ENCODE data around the gene DCDC2B. TPM values are rescaled to one million over a fixed set of nuclear protein-coding genes. Genes with fewer than 3 reads are reported as not detected.

Gene DCDC2B
- not detected in 5 replicates for total RNA-seq (2022; extraction: Qiagen RNA extraction)

DNA sequence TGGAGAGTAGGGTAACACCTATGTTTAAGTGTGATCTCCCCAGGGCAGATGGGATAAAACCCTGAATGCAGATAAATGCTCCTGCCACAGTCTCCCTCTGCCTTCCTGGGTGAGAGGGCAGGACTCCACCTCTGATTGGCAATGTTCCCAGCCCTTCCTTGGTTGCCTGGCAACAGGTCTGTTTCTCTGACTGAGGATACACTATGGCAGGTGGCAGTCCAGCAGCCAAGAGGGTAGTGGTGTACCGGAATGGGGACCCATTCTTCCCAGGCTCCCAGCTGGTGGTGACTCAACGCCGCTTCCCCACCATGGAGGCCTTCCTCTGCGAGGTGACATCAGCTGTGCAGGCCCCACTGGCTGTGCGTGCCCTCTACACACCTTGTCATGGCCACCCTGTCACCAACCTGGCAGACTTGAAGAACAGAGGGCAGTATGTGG, at the start of gene DCDC2B:
TSS of gene DCDC2B (plus strand) at position 199 of the 438 bp plus-strand sequence. CDS start at position 204, 5 bp downstream.

DNA sequence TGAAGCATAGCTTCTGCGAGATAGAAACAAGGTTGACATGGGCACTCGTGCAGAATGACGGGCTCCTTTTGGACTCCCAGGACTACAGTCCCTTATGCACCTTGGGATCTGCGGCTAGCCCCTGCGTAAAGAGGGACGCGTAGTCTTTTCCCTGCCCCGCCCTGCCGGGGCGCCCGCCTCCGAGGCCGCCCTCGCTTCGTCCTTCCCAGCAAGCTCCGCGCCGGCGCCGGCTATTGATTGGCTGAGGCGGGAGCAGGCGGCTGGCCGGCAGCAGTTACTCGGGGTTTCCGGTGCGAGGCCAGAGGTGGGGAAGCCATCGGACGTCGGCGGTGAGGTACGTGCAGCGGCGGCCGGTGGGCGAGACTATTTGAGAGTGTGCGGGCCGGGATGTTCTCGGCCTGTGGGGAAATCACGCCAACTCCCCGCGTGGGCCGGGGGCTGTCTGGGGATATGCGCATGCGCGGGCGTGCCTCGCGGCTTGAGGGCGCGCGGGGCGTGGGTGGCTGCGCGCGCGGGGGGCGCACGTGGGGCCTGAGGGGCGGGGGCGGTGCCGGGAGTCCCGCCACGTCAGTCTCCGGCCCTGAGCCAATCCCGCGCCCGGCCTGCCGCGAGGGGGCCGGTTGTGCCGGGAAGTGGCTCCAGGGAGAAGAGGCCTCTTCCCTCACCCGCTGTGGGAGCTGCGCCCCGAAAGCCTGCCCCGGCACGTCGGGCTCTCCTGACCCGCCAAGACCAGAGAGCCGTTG, 29.3 kb upstream of the DCDC2B start, which contains the start of gene TXLNA:
TSS of gene TXLNA (plus strand) at position 233 of the 743 bp plus-strand sequence. CDS start 671 bp downstream, outside the sequence.

DNA sequence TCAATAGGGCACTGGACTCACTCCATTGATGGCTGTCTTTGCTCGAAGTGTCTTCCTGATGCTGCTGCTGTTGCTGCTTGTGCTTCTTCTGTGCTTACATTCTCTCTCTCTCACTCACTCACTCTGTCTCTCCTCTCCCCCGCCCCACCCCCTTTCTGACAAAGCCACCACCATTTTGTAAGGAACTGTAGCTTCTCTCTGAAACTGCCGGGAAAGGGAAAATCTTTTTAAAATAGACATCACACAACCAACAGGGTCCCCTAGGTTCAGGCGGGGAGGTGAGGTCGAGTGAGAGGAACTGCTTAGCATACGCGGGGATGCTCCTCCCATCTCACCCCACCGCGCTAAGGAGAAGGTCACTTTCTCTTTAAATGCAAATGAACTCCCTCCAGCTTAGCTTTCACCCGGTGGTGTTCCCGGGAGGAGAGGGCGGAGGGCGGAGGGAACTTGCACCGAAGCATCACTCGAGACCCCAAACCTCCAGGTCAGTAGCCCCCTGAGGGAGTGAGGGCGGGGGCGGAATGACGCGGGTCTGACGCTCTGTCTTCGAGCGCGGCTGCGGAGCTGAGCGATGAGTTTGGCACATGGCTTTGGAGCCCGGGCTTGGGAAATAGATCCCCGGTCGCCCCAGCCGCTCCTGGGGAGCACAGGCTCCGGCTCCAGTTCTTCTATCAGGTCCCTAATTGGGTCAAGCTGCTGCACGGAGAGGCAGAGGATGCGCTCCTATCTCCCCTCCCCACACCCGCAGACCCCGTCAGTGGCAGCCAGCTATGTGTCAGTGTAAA, 8.5 kb upstream of the DCDC2B start, which contains the start of gene CCDC28B:
TSS of gene CCDC28B (plus strand) at position 370 of the 785 bp plus-strand sequence. CDS start 1,341 bp downstream, outside the sequence.

GRCh38 chr1:32205401-32206370, 3.2 kb upstream of the DCDC2B start, which contains the start of gene IQCC:
Gene IQCC (plus strand): TSS chr1:32205671. CDS start chr1:32205682, 11 bp downstream.

DNA sequence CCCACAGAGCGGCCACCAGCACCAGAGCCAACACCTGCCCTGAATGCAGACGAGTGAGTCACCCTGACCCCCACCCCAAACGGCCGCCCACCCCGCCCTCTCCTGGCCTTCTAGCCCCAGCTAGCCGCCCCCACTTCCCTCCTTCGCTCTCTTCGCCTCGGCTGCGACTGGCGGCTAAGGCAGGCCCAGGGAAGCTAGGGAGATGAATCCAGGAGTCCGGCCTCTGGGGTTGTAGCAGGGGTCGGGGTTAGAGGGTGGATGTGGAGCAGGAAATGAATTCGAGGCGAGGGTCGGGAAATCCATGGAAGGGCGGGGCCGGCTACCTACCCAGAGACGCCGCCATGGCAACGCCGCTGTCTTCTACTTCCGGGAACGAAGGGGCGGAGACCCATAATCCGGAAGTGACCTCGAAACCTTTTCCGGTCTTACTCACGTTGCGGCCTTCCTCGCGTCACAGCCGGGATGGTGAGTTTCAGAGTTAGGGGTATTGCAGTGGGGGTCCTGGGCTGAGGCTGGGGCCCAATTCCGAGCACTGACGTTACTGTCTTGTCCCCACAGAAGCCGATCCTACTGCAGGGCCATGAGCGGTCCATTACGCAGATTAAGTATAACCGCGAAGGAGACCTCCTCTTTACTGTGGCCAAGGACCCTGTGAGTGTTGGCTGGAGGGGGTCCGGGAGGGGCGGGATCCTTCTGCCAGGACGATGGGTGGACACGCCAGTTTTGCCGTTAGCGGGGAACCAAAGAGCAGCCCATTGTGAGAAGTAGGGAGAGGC, 13.3 kb downstream of the DCDC2B start, which contains the start of the genes EIF3I and TMEM234:
TSS of gene EIF3I (plus strand) at position 428 of the 776 bp plus-strand sequence. CDS start at position 463, 35 bp downstream.
TSS of gene TMEM234 (minus strand) at position 374 of the 776 bp plus-strand sequence. CDS start at position 343, 31 bp downstream.

GRCh38 chr1:32246888-32247273, 38.0 kb downstream of the DCDC2B start, which contains the start of gene FAM167B:
Gene FAM167B (plus strand): TSS chr1:32247222. CDS start chr1:32247422, 200 bp downstream.

GRCh38 chr1:32250893-32251716, 42.2 kb downstream of the DCDC2B start, which contains the start of gene LCK:
Gene LCK (plus strand): TSS chr1:32251265. CDS start chr1:32274330, 23,065 bp downstream.

Other genes with a start within 250 kb of the DCDC2B start
- 119 to 146 TPM (median 134 TPM) in 5 replicates for gene KHDRBS1, start 195.2 kb upstream of the DCDC2B start, total RNA-seq (2022; extraction: Qiagen RNA extraction)
- 8.2 to 11.6 TPM (median 10.6 TPM) in 5 replicates for gene TMEM39B, start 136.2 kb upstream of the DCDC2B start, total RNA-seq (2022; extraction: Qiagen RNA extraction)
- 13.9 to 20.7 TPM (median 14.9 TPM) in 5 replicates for gene KPNA6, start 101.0 kb upstream of the DCDC2B start, total RNA-seq (2022; extraction: Qiagen RNA extraction)
- 24.7 to 35.7 TPM (median 26.5 TPM) in 5 replicates for gene TXLNA, start 29.4 kb upstream of the DCDC2B start, total RNA-seq (2022; extraction: Qiagen RNA extraction)
- gene CCDC28B, start 8.5 kb upstream of the DCDC2B start, total RNA-seq (2022; extraction: Qiagen RNA extraction): 1.2 to 2.2 TPM (median 1.7 TPM) in 5 replicates
- gene IQCC, start 3.4 kb upstream of the DCDC2B start, total RNA-seq (2022; extraction: Qiagen RNA extraction): 1.3 to 2.4 TPM (median 1.9 TPM) in 5 replicates
- gene TMEM234, start 13.3 kb downstream of the DCDC2B start, total RNA-seq (2022; extraction: Qiagen RNA extraction): 6.7 to 10.0 TPM (median 9.1 TPM) in 5 replicates
- gene EIF3I, start 13.3 kb downstream of the DCDC2B start, total RNA-seq (2022; extraction: Qiagen RNA extraction): 261 to 308 TPM (median 275 TPM) in 5 replicates
- gene FAM167B, start 38.1 kb downstream of the DCDC2B start, total RNA-seq (2022; extraction: Qiagen RNA extraction): 0.16 to 0.70 TPM (median 0.55 TPM) in 5 replicates
- 0.03 TPM in 1 of 5 replicates, not detected in the others for gene LCK, start 42.2 kb downstream of the DCDC2B start, total RNA-seq (2022; extraction: Qiagen RNA extraction)
- gene HDAC1, start 83.0 kb downstream of the DCDC2B start, total RNA-seq (2022; extraction: Qiagen RNA extraction): 51.1 to 58.3 TPM (median 53.6 TPM) in 5 replicates
- 52.9 to 69.7 TPM (median 64.0 TPM) in 5 replicates for gene MARCKSL1, start 127.1 kb downstream of the DCDC2B start, total RNA-seq (2022; extraction: Qiagen RNA extraction)
- gene FAM229A, start 153.4 kb downstream of the DCDC2B start, total RNA-seq (2022; extraction: Qiagen RNA extraction): 2.1 to 4.5 TPM (median 3.7 TPM) in 5 replicates
- gene TSSK3, start 153.4 kb downstream of the DCDC2B start, total RNA-seq (2022; extraction: Qiagen RNA extraction): 0.10 to 0.17 TPM (median 0.15 TPM) in 3 of 5 replicates, not detected in the others
- gene BSDC1, start 185.4 kb downstream of the DCDC2B start, total RNA-seq (2022; extraction: Qiagen RNA extraction): 17.7 to 21.0 TPM (median 20.6 TPM) in 5 replicates